AG09309 (cell line): ENCODE data around the gene TRIM69.

Source experiments
- DNase-seq: peaks from one replicate; pipeline ENCODE4 v3.0.0-alpha.2; 2010; ENCODE audit warnings: low read depth
- H3K4me3 ChIP-seq: 2 replicates; pipeline ENCODE4 v1.5.1; 2011; ENCODE audit warnings: mild to moderate bottlenecking, low read depth, low read length, moderate library complexity; ENCODE audit not compliant: control insufficient read depth
- TF ChIP-seq, protein P1 (sequence below): IDR thresholded peaks from 2 replicates; pipeline ENCODE4 v1.5.1; 2011; ENCODE audit warnings: mild to moderate bottlenecking, low read depth, low read length, inconsistent platforms; ENCODE audit not compliant: insufficient read depth, control insufficient read depth; ENCODE audit errors: missing control alignments

The TRIM69 gene

DNA sequence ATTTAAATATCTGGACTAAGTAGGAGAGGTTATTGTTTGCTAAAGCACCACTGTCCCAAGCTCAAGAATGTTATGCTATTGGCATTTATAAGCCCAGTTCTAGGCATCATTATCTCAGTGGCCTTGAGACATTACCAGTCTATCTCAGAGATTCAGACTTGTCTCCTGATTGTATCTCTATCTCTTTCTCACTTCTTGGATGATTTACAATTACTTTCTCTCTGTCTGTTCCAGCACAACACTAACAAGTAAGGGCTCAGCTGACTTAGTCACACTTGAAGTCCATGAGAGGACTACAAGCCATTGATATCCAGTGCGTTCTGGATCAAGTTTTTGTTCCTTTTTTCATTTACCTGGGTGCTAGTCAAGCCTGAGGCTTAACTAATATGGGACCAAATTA is 60.2 kb downstream of the TRIM69 start:
- DNase-seq: no peak
- no peak overlapping the region for H3K4me3 ChIP-seq
- TF ChIP-seq, protein P1, sequence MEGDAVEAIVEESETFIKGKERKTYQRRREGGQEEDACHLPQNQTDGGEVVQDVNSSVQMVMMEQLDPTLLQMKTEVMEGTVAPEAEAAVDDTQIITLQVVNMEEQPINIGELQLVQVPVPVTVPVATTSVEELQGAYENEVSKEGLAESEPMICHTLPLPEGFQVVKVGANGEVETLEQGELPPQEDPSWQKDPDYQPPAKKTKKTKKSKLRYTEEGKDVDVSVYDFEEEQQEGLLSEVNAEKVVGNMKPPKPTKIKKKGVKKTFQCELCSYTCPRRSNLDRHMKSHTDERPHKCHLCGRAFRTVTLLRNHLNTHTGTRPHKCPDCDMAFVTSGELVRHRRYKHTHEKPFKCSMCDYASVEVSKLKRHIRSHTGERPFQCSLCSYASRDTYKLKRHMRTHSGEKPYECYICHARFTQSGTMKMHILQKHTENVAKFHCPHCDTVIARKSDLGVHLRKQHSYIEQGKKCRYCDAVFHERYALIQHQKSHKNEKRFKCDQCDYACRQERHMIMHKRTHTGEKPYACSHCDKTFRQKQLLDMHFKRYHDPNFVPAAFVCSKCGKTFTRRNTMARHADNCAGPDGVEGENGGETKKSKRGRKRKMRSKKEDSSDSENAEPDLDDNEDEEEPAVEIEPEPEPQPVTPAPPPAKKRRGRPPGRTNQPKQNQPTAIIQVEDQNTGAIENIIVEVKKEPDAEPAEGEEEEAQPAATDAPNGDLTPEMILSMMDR: no peak

DNA sequence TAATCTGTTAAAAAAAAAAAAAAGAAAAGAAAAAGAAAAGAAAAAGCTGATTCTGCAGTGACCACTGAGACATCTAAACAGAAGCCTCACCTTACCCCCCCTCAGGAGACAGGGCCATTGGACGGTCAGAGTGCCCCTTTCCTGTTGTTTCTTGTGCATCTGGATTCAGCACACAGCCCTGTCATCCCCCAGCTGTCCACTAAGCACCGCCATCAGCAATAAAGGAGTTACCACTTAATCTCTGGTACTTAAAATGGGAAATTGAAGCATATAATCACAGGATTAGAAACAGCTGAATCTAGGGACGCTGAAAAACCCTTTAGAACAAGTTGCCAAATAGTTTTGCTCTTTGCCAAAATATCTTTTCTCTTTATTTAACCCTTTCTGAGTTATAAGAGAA is 62.5 kb downstream of the TRIM69 start:
- H3K4me3 ChIP-seq: no peak overlapping the region
- TF ChIP-seq, protein P1: no peak
- DNase-seq: no peak

DNA sequence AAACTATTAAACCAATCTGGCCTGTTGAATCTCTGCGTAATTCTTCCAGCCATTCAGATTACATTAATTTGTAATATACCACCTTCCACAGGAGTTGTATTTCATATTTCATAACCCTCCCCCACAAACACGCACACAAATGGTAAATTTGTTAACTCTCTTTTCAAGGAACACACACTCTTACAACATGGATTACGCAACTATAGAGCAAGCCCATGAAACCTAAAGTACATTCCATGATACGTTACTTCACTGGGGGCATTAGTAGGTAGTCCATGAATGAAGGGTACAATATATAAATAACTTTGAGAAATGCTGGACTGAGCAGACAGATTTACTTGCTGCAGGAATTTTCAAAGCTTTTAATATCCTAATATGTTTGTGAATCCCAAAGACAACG is 65.0 kb downstream of the TRIM69 start:
- no peak for DNase-seq
- TF ChIP-seq, protein P1: no peak
- H3K4me3 ChIP-seq: no peak overlapping the region

DNA sequence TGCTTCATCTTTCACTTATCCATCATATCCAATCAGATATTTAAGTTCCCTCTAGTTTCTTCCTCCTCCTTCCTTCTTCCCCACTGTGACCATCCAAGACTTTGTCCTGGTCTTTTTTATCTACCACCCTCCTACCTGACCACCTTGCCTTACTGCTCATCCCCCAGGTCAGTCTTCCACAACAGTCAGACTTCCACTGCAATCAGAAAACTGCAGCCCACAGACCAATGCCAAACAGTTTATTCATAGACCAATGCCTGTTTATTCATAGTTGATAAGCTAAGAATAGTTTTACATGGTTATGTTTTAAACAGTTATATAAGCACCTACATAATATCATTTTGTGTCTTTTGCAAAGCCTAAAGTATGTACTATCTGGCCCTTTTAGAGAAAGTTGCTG is 65.5 kb downstream of the TRIM69 start:
- TF ChIP-seq, protein P1: no peak
- DNase-seq: no peak
- H3K4me3 ChIP-seq: no peak overlapping the region

DNA sequence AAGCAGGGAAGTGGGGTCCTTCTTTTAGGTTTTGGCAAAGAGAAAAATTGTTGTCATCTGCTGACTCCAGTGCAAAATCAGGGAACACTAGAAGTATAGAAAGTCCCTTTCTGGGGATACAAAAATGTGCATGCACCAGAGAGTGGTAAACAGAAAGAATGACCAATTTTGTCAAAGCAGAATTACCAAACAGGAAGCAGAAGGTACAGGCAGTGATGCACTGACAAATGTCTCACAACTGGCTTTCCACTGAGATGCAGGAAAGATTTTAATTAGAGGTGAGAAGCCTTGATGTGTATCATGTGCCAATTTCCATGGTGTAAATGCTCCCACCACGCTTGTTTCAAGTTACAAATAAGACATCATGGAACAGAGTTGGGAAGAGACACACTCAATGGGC is 66.0 kb downstream of the TRIM69 start:
- no peak overlapping the region for H3K4me3 ChIP-seq
- DNase-seq: no peak
- TF ChIP-seq, protein P1: no peak

DNA sequence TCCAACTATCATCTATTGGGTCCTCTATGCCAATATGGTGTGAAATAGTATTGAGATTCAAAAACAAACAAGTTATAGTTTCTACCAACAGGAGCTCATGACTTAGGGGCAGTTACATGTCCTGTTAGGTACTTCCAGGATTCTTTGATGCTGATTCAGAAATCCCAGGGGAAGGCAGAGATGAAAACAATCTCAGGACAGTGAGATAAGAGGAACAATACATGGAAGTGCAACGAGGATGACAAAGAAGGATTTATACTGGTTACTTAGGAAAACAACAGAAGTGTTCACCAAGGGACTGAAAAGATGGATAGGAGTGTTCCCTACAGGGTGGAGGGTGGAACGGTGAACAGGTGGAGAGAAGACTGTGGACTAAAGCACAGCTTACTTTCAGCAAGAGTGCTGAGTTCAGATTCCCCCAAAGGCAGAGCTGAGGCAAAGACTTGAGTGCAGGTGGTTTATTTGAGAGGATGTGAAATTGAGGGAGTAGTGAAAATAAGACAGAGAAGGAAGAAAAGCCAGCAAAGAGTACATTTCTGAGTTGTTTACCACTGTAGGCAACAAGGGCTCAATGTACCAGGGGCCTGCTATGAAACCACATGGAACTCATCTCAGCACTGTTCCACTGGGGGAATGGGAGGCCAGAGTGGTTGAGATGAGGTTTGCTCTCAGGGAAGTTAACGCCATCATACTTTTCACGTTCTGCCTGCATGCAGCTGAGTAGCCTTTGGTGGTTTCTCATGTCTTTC is 68.1 kb downstream of the TRIM69 start:
- TF ChIP-seq, protein P1: no peak
- no peak for DNase-seq
- no peak overlapping the region for H3K4me3 ChIP-seq
